Measurements from ENCODE around the gene PLTP. TPM values are rescaled to one million over a fixed set of nuclear protein-coding genes. Genes with fewer than 3 reads are reported as not detected.
A peak's percentile ranks its signal among the peaks of the same experiment; 100 is the strongest.

Gene PLTP
- total RNA-seq, 1 experiment from 2014 or later = 62.5 TPM

GRCh38 chr20:45890985-45891983 lies 20.7 kb downstream of the PLTP start, which contains the start of the genes CTSA and NEURL2:
CTSA (plus strand) TSS chr20:45891335; CDS start chr20:45891569, 234 bp downstream.
NEURL2 (minus strand) TSS chr20:45891208; CDS start chr20:45890991, 217 bp downstream.
- Histone ChIP-seq H2AFZ (ENCODE audit: low read length) (no peak within 1 kb of the TSS), H3K18ac (ENCODE audit: insufficient read length, low read depth, low read length) (peak within 1 kb of the TSS; percentile 71), H3K14ac (ENCODE audit: insufficient read depth, low read length) (peak within 1 kb of the TSS; percentile 93), H4K20me1 (ENCODE audit: control insufficient read depth, insufficient read depth, insufficient read length) (no peaks in the 10 kb centered on the region), H3K4me1 (ENCODE audit: insufficient read depth, low read length) (no peaks in the 10 kb centered on the region), H3K9ac (ENCODE audit: extremely low read depth, insufficient read length, low read length) (peak within 1 kb of the TSS; percentile 59), H4K5ac (ENCODE audit: insufficient read length, low read depth, low read length) (no peak within 1 kb of the TSS), H3K27me3 (ENCODE audit: insufficient read depth, low read length) (no peaks in the 10 kb centered on the region), H2BK120ac (ENCODE audit: low read depth, low read length, poor library complexity, severe bottlenecking) (no peak within 1 kb of the TSS), H3K9me3 (ENCODE audit: control insufficient read depth, low read depth, low read length) (no peaks in the 10 kb centered on the region), H3K27ac (ENCODE audit: insufficient read length, low read depth, low read length) (no peak within 1 kb of the TSS), H2BK20ac (ENCODE audit: low read depth, low read length, poor library complexity, severe bottlenecking) (no peak within 1 kb of the TSS), H2BK12ac (ENCODE audit: insufficient read length, low read depth, low read length) (no peak within 1 kb of the TSS), H3K4ac (ENCODE audit: low read depth, low read length) (peak within 1 kb of the TSS; percentile 60), H2BK5ac (ENCODE audit: insufficient read length, low read length) (no peak within 1 kb of the TSS), H3T11ph (ENCODE audit: low read length) (no peak within 1 kb of the TSS), H3K79me2 (ENCODE audit: insufficient read depth, low read length) (no peaks in the 10 kb centered on the region), H3K56ac (ENCODE audit: insufficient read length, low read depth, low read length) (no peak within 1 kb of the TSS), H4K91ac (ENCODE audit: insufficient read length, low read depth, low read length) (peak within 1 kb of the TSS; percentile 24), H3K23ac (ENCODE audit: insufficient read length, low read depth, low read length) (no peak within 1 kb of the TSS), H3K4me2 (ENCODE audit: insufficient read depth, insufficient read length, low read length) (peak within 1 kb of the TSS; percentile 26), H3K23me2 (ENCODE audit: insufficient read length, low read depth, low read length, poor library complexity, severe bottlenecking) (peaks cover 13% of the 10 kb centered on the region), H4K8ac (replicated peaks; ENCODE audit: insufficient read length, low read depth, low read length) (no peak within 1 kb of the TSS), H3K79me1 (ENCODE audit: insufficient read depth, low read depth, low read length, poor library complexity, severe bottlenecking) (no peaks in the 10 kb centered on the region), H2BK15ac (ENCODE audit: low read depth, low read length) (no peak within 1 kb of the TSS), H2AK5ac (ENCODE audit: insufficient read length, low read length) (no peak within 1 kb of the TSS)
- no CpG with 5 or more reads among the region's 78 CpGs for WGBS (ENCODE audit: extremely low coverage, insufficient read length, low lambda C conversion rate)
- Mint-ChIP-seq H3K27me3 (ENCODE audit: low read depth) (no peaks in the 10 kb centered on the region), H3K4me3 (peak within 1 kb of the TSS; percentile 85 to 92), H3K9me3 (no peaks in the 10 kb centered on the region; a peak in 1 of 5 replicates), H3K36me3 (ENCODE audit: insufficient read depth in 1 of 3, low read depth in 3 of 3) (peaks cover 11 to 35% (median 22%) of the 10 kb centered on the region in 3 experiments), H3K4me1 (peaks cover 5 to 14% of the 10 kb centered on the region in 2 experiments; a peak in 3 of 4 replicates), H3K27ac (peak within 1 kb of the TSS; percentile 44 to 94 (median 87); a peak in 6 of 7 replicates)
- DNase-seq = peak; percentile 90
- TF ChIP-seq CTCF (conservative IDR thresholded peaks at IDR 0.05) = no peak
